ENCODE measurements around the gene NUDT4. TPM values are rescaled to one million over a fixed set of nuclear protein-coding genes. Genes with fewer than 3 reads are reported as not detected.
"Not testable (repeated sequence)": the region's sequence is repeated elsewhere in the genome, so short reads cannot be mapped to it uniquely, and the experiment has no call there.

The NUDT4 gene
- total RNA-seq, 2 donors from 2014 or later, result 138 to 241 TPM

DNA sequence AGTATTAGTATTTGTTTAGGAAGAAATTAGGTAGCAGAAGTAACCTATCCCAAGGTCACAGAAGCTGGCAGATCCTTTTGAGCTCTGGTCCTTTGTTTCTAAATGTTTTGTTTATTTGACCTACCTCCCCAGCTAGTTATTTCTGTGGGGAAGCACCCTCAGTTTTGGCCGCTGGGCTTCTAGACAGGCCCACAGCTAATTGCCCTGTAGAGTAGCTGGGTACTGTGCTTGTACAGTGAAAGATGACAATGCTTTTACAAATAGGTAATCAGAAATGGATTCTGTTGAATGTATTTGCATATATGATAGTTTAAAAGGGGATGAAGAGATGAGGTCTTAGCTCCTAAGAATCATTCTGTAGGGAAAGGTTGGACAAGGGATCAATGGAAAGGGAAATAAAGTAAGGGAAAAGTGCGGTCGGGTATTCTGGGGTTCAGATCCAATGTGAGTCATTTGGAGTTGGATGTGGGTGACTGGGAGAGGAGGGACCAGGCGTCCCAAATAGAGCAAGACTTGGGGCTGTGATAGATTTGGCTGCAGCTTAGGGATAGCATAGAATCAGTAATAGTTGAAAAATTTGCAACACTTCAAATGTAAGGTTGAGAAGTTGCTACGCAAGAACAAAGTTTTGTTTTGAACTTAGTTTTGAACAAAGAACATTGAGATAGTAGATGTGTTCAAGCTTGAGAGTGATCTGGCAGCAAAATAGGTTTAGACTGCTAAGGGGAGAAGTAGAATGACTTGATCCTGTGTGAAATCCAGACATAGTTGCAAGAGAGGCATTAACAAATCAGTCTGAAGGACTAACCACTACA lies 3.6 kb downstream of the NUDT4 start:
- Histone ChIP-seq H3K4me3 (peak overlapping the region; percentile 87 to 93), H3K36me3 (no peaks in the 10 kb centered on the region), H3K27ac (peak overlapping the region; percentile 94 to 97), H3K4me1 (replicated peaks) (no peaks in the 10 kb centered on the region), H3K9me3 (no peaks in the 10 kb centered on the region), H3K27me3 (replicated peaks; ENCODE audit: insufficient read depth) (no peaks in the 10 kb centered on the region)
- intact Hi-C loops (cut with DNase I), result loop anchor here (10.0 kb wide), 1 partner anchor 357 kb away; no protein-coding TSS in a partner anchor
- TF ChIP-seq POLR2A (IDR thresholded peaks at IDR 0.05), result no peak
- TF ChIP-seq POLR2AphosphoS5 (IDR thresholded peaks at IDR 0.05), result no peak
- TF ChIP-seq, protein P1, sequence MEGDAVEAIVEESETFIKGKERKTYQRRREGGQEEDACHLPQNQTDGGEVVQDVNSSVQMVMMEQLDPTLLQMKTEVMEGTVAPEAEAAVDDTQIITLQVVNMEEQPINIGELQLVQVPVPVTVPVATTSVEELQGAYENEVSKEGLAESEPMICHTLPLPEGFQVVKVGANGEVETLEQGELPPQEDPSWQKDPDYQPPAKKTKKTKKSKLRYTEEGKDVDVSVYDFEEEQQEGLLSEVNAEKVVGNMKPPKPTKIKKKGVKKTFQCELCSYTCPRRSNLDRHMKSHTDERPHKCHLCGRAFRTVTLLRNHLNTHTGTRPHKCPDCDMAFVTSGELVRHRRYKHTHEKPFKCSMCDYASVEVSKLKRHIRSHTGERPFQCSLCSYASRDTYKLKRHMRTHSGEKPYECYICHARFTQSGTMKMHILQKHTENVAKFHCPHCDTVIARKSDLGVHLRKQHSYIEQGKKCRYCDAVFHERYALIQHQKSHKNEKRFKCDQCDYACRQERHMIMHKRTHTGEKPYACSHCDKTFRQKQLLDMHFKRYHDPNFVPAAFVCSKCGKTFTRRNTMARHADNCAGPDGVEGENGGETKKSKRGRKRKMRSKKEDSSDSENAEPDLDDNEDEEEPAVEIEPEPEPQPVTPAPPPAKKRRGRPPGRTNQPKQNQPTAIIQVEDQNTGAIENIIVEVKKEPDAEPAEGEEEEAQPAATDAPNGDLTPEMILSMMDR (IDR thresholded peaks at IDR 0.05), result no peak
- 25% methylated on average over 5 of the region's 5 CpGs for WGBS
- DNase-seq (ENCODE audit: low spot score), result no peak

DNA sequence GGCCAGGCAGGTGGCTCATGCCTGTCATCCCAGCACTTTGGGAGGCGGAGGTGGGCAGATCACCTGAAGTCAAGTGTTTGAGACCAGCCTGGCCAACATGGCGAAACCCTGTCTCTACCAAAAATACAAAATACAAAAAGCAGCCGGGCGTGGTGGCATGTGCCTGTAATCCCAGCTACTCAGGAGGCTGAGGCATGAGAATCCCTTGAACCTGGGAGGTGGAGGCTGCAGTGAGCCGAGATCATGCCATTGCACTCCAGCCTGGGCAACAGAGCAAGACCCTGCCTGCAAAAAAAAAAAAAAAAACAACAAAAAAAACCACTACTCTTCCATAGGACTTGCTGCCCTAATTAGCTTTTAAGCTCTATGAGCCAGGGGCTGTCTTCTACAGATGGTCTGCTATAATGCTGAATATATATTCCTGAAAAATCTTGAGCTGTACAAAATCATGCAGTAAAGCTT lies 4.3 kb downstream of the NUDT4 start:
- H3K4me1 ChIP-seq (replicated peaks); H3K36me3 ChIP-seq; DNase-seq (ENCODE audit: low spot score); H3K27me3 ChIP-seq (replicated peaks; ENCODE audit: insufficient read depth); H3K9me3 ChIP-seq: not testable (repeated sequence)
- 69% methylated on average over 5 of the region's 5 CpGs for WGBS
- Histone ChIP-seq H3K4me3 (peak overlapping the region; percentile 1 to 87), H3K27ac (peak overlapping the region; percentile 94 to 97)
- intact Hi-C loops (cut with DNase I), result loop anchor here (10.0 kb wide), 1 partner anchor 357 kb away; no protein-coding TSS in a partner anchor

DNA sequence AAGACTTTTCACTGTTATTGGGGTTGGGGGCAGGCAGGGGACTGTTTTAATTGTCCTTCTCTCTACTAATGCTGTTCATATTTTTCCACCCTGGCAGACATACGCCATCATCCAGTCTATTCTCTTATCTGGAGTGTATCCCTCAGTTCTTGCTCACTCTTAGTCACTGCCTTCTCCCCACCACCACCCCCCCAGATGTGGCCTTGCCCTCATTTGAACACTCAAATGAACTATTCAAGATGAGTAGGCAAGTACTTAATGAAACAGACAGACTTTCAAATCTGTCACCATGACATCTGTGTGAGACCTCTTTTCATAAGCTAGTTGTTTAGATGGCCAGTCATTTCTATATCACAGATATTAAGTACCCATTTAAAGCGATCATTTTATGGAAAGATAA lies 10.1 kb downstream of the NUDT4 start:
- Histone ChIP-seq H3K9me3 (no peaks in the 10 kb centered on the region), H3K4me1 (replicated peaks) (peaks cover 7% of the 10 kb centered on the region), H3K36me3 (no peaks in the 10 kb centered on the region), H3K4me3 (no peak overlapping the region), H3K27me3 (replicated peaks; ENCODE audit: insufficient read depth) (no peaks in the 10 kb centered on the region), H3K27ac (no peak overlapping the region)
- DNase-seq (ENCODE audit: low spot score), result no peak
- intact Hi-C loops (cut with DNase I), result loop anchor here (10.0 kb wide), 1 partner anchor 363 kb away; no protein-coding TSS in a partner anchor
- 82% methylated on average over 2 of the region's 2 CpGs for WGBS
- TF ChIP-seq, protein P1 (IDR thresholded peaks at IDR 0.05), result no peak
- no peak for TF ChIP-seq POLR2A (IDR thresholded peaks at IDR 0.05)
- no peak for TF ChIP-seq POLR2AphosphoS5 (IDR thresholded peaks at IDR 0.05)

DNA sequence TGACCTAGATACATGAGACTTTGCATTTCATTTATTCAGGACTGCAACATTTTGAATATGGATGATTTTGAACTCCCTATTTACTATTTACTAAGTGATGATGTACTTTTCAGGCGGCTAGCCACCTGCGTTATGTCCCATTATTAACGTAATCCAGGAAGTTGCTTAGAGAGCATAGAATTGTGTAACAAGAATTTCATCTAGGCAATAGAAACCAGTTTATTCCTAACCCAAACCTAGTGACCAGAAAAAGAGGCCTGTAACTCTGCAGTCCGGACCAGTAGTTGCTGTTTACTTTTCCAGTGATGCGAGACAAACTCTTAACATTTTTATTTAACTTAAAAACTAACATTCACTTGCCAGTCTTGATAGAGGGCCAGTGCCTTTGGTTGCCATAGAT lies 12.3 kb downstream of the NUDT4 start:
- TF ChIP-seq POLR2A (IDR thresholded peaks at IDR 0.05) (no peak), POLR2AphosphoS5 (IDR thresholded peaks at IDR 0.05) (no peak)
- TF ChIP-seq, protein P1 (IDR thresholded peaks at IDR 0.05), result no peak
- no peaks in the 10 kb centered on the region for H3K27me3 ChIP-seq (replicated peaks; ENCODE audit: insufficient read depth)
- whole genome bisulfite sequencing, result 55% methylated on average over 5 of the region's 5 CpGs
- no peaks in the 10 kb centered on the region for H3K9me3 ChIP-seq
- H3K4me3 ChIP-seq, result no peak overlapping the region
- H3K4me1 ChIP-seq (replicated peaks), result peaks cover 7% of the 10 kb centered on the region
- no peak overlapping the region for H3K27ac ChIP-seq
- no peak for DNase-seq (ENCODE audit: low spot score)
- H3K36me3 ChIP-seq, result no peaks in the 10 kb centered on the region
- intact Hi-C loops (cut with DNase I), result no loop called here

DNA sequence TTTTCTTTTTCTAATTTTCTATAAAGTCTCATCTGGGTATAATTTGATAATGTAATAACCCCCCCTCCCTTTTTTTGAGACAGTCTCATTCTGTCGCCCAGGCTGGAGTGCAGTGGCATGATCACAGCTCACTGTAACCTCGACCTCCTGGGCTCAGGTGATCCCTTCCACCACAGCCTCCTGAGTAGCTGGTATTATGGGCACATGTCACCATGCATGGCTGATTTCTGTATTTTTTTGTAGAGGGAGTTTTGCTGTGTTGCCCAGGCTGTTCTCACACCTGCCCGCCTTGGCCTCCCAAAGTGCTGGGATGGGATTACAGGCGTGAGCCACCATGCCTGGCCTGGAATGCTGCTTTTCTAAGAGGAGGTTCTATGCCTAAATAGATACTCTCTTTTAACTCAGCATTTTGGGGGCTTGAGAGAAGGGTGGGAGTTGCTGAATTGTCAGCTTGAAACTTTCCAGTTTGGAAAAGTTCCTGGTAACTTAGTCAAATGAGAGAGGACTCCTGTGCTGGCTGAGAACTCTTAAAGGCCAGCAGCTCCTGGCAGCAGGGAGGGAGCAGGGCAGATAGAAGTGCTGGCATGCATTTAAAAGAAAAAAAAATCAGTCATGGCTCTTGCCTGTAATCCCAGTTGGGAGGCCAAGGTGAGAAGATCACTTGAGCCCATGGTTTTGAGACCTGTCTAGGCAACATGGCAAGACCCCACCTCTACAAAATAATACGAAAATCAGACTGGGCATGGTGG lies 13.0 kb downstream of the NUDT4 start:
- H3K27me3 ChIP-seq (replicated peaks; ENCODE audit: insufficient read depth), result no peaks in the 10 kb centered on the region
- H3K27ac ChIP-seq, result peak overlapping the region in 1 of 2 donors; percentile 25
- H3K36me3 ChIP-seq, result peaks cover 0 to 2% of the 10 kb centered on the region in 2 donors
- peaks cover 7% of the 10 kb centered on the region for H3K4me1 ChIP-seq (replicated peaks)
- TF ChIP-seq, protein P1 (IDR thresholded peaks at IDR 0.05), result no peak
- TF ChIP-seq POLR2A (IDR thresholded peaks at IDR 0.05) (no peak), POLR2AphosphoS5 (IDR thresholded peaks at IDR 0.05) (no peak)
- WGBS, result 69% methylated on average over 5 of the region's 5 CpGs
- no peak overlapping the region for H3K4me3 ChIP-seq
- DNase-seq (ENCODE audit: low spot score), result no peak
- intact Hi-C loops (cut with DNase I), result no loop called here
- no peaks in the 10 kb centered on the region for H3K9me3 ChIP-seq

All from prostate gland (tissue), 2 donors.